Breast epithelium (tissue), 3 donors: Measurements from ENCODE around the gene GNAT3.

Experiments
- POLR2A ChIP-seq: fragments of 450-650 bp; IDR thresholded peaks from one replicate; pipeline ENCODE4 v1.6.1; 2016; ENCODE audit warnings: antibody characterized with exemption, mild to moderate bottlenecking, moderate library complexity
- POLR2AphosphoS5 ChIP-seq, 3 donors: sonication (generic); formaldehyde crosslinking; IDR thresholded peaks; one replicate each; pipeline ENCODE4 v1.6.1; 2017; ENCODE audit warnings: antibody characterized with exemption in 3 of 3
- TF ChIP-seq, protein P1 (sequence below), 3 donors: fragments of 450-650 bp; IDR thresholded peaks; one replicate each; pipeline ENCODE4 v1.5.1; 2016 to 2017; ENCODE audit warnings: antibody characterized with exemption in 3 of 3, mild to moderate bottlenecking in 3 of 3, moderate library complexity in 3 of 3

DNA sequence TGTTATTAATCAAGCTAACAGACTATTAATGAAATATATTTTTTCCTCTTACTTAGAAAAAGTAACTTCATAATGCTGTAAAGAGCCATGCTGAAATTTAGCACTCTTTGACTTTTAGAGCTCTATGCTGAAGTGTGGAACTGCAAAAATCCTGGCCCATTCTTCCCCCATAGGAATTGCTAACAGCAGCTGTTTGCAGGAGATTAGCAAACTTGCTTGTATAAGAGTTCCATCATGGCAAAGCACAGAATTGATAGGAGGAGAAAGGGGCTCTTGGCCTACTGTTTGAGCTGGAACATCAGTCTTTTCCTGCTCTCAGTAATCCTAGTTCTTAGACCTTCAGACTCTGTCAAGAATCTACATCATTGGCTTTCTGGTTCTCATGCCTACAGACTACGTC is 18.3 kb upstream of the GNAT3 start:
- TF ChIP-seq, protein P1, sequence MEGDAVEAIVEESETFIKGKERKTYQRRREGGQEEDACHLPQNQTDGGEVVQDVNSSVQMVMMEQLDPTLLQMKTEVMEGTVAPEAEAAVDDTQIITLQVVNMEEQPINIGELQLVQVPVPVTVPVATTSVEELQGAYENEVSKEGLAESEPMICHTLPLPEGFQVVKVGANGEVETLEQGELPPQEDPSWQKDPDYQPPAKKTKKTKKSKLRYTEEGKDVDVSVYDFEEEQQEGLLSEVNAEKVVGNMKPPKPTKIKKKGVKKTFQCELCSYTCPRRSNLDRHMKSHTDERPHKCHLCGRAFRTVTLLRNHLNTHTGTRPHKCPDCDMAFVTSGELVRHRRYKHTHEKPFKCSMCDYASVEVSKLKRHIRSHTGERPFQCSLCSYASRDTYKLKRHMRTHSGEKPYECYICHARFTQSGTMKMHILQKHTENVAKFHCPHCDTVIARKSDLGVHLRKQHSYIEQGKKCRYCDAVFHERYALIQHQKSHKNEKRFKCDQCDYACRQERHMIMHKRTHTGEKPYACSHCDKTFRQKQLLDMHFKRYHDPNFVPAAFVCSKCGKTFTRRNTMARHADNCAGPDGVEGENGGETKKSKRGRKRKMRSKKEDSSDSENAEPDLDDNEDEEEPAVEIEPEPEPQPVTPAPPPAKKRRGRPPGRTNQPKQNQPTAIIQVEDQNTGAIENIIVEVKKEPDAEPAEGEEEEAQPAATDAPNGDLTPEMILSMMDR (IDR thresholded peaks at IDR 0.05), result no peak
- TF ChIP-seq POLR2A, result no peak
- no peak for TF ChIP-seq POLR2AphosphoS5 (IDR thresholded peaks at IDR 0.05)
